ENCODE measurements around the gene ACKR2. TPM values are rescaled to one million over a fixed set of nuclear protein-coding genes. Genes with fewer than 3 reads are reported as not detected.

ACKR2 gene
- total and polyA plus RNA-seq, 2 experiments from 2014 or later: 0.35 TPM; not detected in 1

- Histone ChIP-seq H3K79me2 (replicated peaks; ENCODE audit: insufficient read depth) (no peaks in the 10 kb centered on the region), H3K27me3 (ENCODE audit: insufficient read depth) (no peaks in the 10 kb centered on the region), H3K9me2 (ENCODE audit: insufficient read depth) (no peaks in the 10 kb centered on the region), H3K27ac (ENCODE audit: low read depth) (no peak overlapping the region), H3K4me2 (no peak overlapping the region), H3K4me1 (ENCODE audit: insufficient read depth) (peaks cover 7% of the 10 kb centered on the region; the same call in 1 of the 2 replicates), H3K36me3 (ENCODE audit: insufficient read depth) (no peaks in the 10 kb centered on the region), H4K20me1 (replicated peaks; ENCODE audit: insufficient read depth) (no peaks in the 10 kb centered on the region), H3F3A (replicated peaks; ENCODE audit: low read depth) (no peaks in the 10 kb centered on the region), H2AFZ (no peak overlapping the region), H3K4me3 (no peak overlapping the region)
- Mint-ChIP-seq H3K27me3 (ENCODE audit: insufficient read depth, low read depth, poor library complexity) (peaks cover 4% of the 10 kb centered on the region), H3K36me3 (ENCODE audit: low read depth) (no peaks in the 10 kb centered on the region), H3K4me1 (peaks cover 10% of the 10 kb centered on the region), H3K27ac (no peak overlapping the region), H3K4me3 (no peak overlapping the region), H3K9me3 (no peaks in the 10 kb centered on the region; the same call in 2 of the 3 replicates)
- no peak for DNase-seq (ENCODE audit: low spot score)
- no peak for TF ChIP-seq ZNF462 (CRISPR knock-in tag; IDR thresholded peaks at IDR 0.05)
- TF ChIP-seq EZH2 (IDR thresholded peaks at IDR 0.05; ENCODE audit: low read depth, unreplicated experiment): no peak
- no peak for TF ChIP-seq NANOG (IDR thresholded peaks at IDR 0.05; ENCODE audit: borderline replicate concordance)
- TF ChIP-seq CREB1 (CRISPR knock-in tag; IDR thresholded peaks at IDR 0.05; ENCODE audit: low read depth): no peak
- TF ChIP-seq ZNF331 (CRISPR knock-in tag; IDR thresholded peaks at IDR 0.05; ENCODE audit: low read depth): no peak
- no peak for TF ChIP-seq POLR2AphosphoS5 (IDR thresholded peaks at IDR 0.05; ENCODE audit: low read depth)
- TF ChIP-seq JUNB (IDR thresholded peaks at IDR 0.05; ENCODE audit: unreplicated experiment): no peak
- TF ChIP-seq STAT1 (IDR thresholded peaks at IDR 0.05; ENCODE audit: unreplicated experiment): no peak
- no peak for TF ChIP-seq REST (IDR thresholded peaks at IDR 0.05; ENCODE audit: unreplicated experiment)
- no peak for TF ChIP-seq CTCF (conservative IDR thresholded peaks at IDR 0.05; ENCODE audit: low read depth in 2 of 2)
- no peak for TF ChIP-seq ETS1 (IDR thresholded peaks at IDR 0.05)
- no peak for TF ChIP-seq ZNF114 (CRISPR knock-in tag; IDR thresholded peaks at IDR 0.05)
- TF ChIP-seq EZH2phosphoT487 (IDR thresholded peaks at IDR 0.05; ENCODE audit: unreplicated experiment): no peak
- no peak for ATAC-seq
These were observed 16.9 kb downstream of the ACKR2 start for GRCh38 chr3:42826141-42826540.

Data from GM23338 (cell line).